ENCODE results near the gene ZNF692. TPM values are rescaled to one million over a fixed set of nuclear protein-coding genes. Genes with fewer than 3 reads are reported as not detected.

ZNF692 gene
- total and polyA plus RNA-seq, 2 of the 13 experiments (the other 11 are each of a cell fraction or from before 2014, with no cell fraction given): 27.3 to 45.8 TPM

- TF ChIP-seq ZNF142 (CRISPR knock-in tag; IDR thresholded peaks at IDR 0.05): peak; percentile 85; the same call in 1 of the 2 replicates
- TF ChIP-seq HMGXB4 (CRISPR knock-in tag; IDR thresholded peaks at IDR 0.05; ENCODE audit: borderline replicate concordance in 1 of 2, low read depth in 1 of 2): peak; percentile 97 to 99
- peak; percentile 84; the same call in 1 of the 2 replicates for TF ChIP-seq ZNF598 (CRISPR knock-in tag; IDR thresholded peaks at IDR 0.05; ENCODE audit: borderline replicate concordance)
- no peak; the same call in 1 of the 2 replicates for TF ChIP-seq ZNF841 (CRISPR knock-in tag; IDR thresholded peaks at IDR 0.05; ENCODE audit: borderline replicate concordance)
- TF ChIP-seq, protein P1, sequence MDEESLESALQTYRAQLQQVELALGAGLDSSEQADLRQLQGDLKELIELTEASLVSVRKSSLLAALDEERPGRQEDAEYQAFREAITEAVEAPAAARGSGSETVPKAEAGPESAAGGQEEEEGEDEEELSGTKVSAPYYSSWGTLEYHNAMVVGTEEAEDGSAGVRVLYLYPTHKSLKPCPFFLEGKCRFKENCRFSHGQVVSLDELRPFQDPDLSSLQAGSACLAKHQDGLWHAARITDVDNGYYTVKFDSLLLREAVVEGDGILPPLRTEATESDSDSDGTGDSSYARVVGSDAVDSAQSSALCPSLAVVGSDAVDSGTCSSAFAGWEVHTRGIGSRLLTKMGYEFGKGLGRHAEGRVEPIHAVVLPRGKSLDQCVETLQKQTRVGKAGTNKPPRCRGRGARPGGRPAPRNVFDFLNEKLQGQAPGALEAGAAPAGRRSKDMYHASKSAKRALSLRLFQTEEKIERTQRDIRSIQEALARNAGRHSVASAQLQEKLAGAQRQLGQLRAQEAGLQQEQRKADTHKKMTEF (CRISPR knock-in tag; IDR thresholded peaks at IDR 0.05): peak; percentile 93
- no peak for TF ChIP-seq ATF6 (CRISPR knock-in tag; conservative IDR thresholded peaks at IDR 0.05)
- TF ChIP-seq ZNF558 (CRISPR knock-in tag; IDR thresholded peaks at IDR 0.05; ENCODE audit: borderline replicate concordance): no peak; the same call in 1 of the 2 replicates
- peak; percentile 77; the same call in 1 of the 2 replicates for TF ChIP-seq ZNF768 (CRISPR knock-in tag; IDR thresholded peaks at IDR 0.05)
- TF ChIP-seq ZNF788 (CRISPR knock-in tag; IDR thresholded peaks at IDR 0.05; ENCODE audit: borderline replicate concordance): peak; percentile 97
- peak; percentile 17; the same call in 1 of the 2 replicates for TF ChIP-seq PRDM15 (CRISPR knock-in tag; IDR thresholded peaks at IDR 0.05)
- TF ChIP-seq ZNF577 (CRISPR knock-in tag; IDR thresholded peaks at IDR 0.05; ENCODE audit: borderline replicate concordance, low read depth): no peak
Measured at GRCh38 chr1:248906009-248906752, 47.3 kb upstream of the ZNF692 start, which contains the start of gene PGBD2 (continued).

All from HepG2 (cell line).